Measurements from ENCODE around the gene MAGIX. TPM values are rescaled to one million over a fixed set of nuclear protein-coding genes. Genes with fewer than 3 reads are reported as not detected.
"Not testable (repeated sequence)": the region's sequence is repeated elsewhere in the genome, so short reads cannot be mapped to it uniquely, and the experiment has no call there.

MAGIX gene
- total and polyA plus RNA-seq, 8 donors, result 1.6 to 9.4 (median 2.4) TPM

- Histone ChIP-seq H3K27ac (no peak overlapping the region), H3K4me3 (no peak overlapping the region), H3K9me3 (peaks cover 0 to 26% of the 10 kb centered on the region in 2 donors), H3K4me1 (no peaks in the 10 kb centered on the region), H3K27me3 (no peaks in the 10 kb centered on the region), H3K36me3 (no peaks in the 10 kb centered on the region)
- no peak for ATAC-seq
- no peak for TF ChIP-seq CTCF (IDR thresholded peaks at IDR 0.05)
- intact Hi-C loops (cut with DNase I), result loop anchor here in 1 of 2 donors (2.0 kb wide), 1 partner anchor 73 kb away; no protein-coding TSS in a partner anchor
- DNase-seq, result no peak
These were observed 22.8 kb upstream of the MAGIX start for GRCh38 chrX:49139713-49140112.

- H3K27me3 ChIP-seq; DNase-seq; intact Hi-C loops (cut with DNase I); ATAC-seq; H3K36me3 ChIP-seq; H3K4me3 ChIP-seq; H3K27ac ChIP-seq; H3K4me1 ChIP-seq: not testable (repeated sequence)
- H3K9me3 ChIP-seq, result peaks cover 0 to 26% of the 10 kb centered on the region in 2 donors
- peak; percentile 12 to 25 for TF ChIP-seq CTCF (IDR thresholded peaks at IDR 0.05)
These were observed 20.3 kb upstream of the MAGIX start for GRCh38 chrX:49142264-49142663.

DNA sequence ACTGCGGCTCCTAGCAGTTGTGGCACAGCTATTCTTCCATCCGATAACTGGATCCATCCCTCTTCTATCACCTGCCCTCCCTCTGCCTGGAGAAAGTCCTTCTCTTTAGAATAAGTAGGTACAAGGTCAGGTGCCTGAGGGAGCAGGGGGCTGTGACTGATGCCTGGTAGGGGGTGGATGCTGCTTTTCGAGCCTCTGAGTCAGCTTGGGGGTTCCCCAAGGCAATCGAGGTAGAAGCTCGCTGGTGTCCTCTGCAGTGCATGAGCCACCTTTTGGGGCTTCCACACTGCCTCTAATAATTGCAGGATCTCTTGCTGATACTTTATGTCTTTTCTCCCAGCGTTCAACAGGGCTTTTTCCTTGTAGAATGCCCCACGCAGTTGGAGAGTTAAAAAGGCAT, 19.4 kb upstream of the MAGIX start:
- H3K36me3 ChIP-seq; H3K27ac ChIP-seq; H3K27me3 ChIP-seq; intact Hi-C loops (cut with DNase I); ATAC-seq; H3K4me1 ChIP-seq; H3K4me3 ChIP-seq; DNase-seq: not testable (repeated sequence)
- peaks cover 0 to 26% of the 10 kb centered on the region in 2 donors for H3K9me3 ChIP-seq

- Histone ChIP-seq H3K9me3 (no peaks in the 10 kb centered on the region), H3K27me3 (no peaks in the 10 kb centered on the region), H3K36me3 (no peaks in the 10 kb centered on the region), H3K27ac (no peak overlapping the region), H3K4me3 (no peak overlapping the region), H3K4me1 (no peaks in the 10 kb centered on the region)
- TF ChIP-seq CTCF (IDR thresholded peaks at IDR 0.05), result no peak
- intact Hi-C loops (cut with DNase I), result no loop called here
- ATAC-seq (no peak), DNase-seq (no peak)
These were observed 15.3 kb upstream of the MAGIX start for GRCh38 chrX:49147282-49147681.

DNA sequence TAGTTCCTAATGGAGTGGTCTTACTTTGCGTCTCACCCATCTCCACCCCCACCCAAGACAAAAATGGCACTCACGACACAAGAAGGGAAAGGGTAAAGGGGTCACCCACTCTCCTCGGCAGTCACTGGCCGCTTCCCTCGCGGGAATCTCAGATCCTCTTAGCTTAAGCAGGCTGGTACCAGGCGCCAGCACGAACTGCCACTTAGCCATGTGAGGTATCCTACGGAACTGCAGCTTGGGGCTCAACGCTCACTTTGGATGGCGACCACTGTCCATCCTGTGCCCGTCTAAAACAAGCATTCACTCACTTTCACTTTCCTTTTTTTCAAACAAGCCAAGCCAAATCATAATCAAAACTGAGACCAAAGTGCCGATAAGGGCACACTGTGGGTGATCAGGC, 14.6 kb upstream of the MAGIX start:
- Histone ChIP-seq H3K4me1 (no peaks in the 10 kb centered on the region), H3K9me3 (no peaks in the 10 kb centered on the region), H3K27ac (no peak overlapping the region), H3K36me3 (no peaks in the 10 kb centered on the region), H3K4me3 (no peak overlapping the region), H3K27me3 (no peaks in the 10 kb centered on the region)
- no peak for DNase-seq
- no peak for TF ChIP-seq CTCF (IDR thresholded peaks at IDR 0.05)
- intact Hi-C loops (cut with DNase I), result no loop called here
- ATAC-seq, result no peak

DNA sequence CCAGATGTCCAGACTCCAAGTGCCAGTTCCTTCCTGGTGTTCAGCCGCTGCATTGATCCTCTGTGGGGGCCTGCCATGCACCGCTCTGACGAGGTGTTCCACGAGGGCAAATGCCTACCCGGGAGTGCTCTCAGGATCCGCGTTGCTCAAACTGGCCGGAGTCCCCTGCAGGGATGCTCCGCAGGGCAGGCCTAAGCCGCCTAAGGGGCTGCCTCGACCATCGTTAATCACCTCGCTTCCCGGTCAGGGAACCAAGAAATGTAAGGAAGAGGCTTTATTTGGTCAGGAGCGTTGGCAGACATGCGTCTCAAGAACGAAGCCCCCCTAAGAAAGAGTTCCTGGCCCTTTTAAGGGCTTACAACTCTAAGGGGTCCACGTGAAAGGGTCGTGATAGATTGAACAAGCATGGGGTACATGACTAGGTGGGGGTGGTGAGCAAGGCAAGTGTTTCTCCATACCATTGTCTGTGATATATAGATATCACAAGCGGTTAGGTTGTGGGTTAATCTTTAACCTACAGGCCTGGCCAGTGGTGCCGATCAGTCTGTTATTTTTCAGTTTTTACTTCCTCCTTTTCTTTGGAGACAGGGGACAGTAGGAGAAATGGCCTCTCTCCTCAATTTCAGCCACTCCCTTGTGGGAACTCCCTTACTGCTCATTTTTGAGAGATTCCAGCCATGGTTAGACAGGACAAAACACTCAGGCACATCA, 14.0 kb upstream of the MAGIX start:
- H3K4me1 ChIP-seq; H3K36me3 ChIP-seq; H3K27me3 ChIP-seq; DNase-seq; H3K4me3 ChIP-seq; ATAC-seq; H3K27ac ChIP-seq; intact Hi-C loops (cut with DNase I); H3K9me3 ChIP-seq: not testable (repeated sequence)

- H3K27me3 ChIP-seq; H3K4me3 ChIP-seq; H3K4me1 ChIP-seq; H3K27ac ChIP-seq; H3K36me3 ChIP-seq; intact Hi-C loops (cut with DNase I); DNase-seq; H3K9me3 ChIP-seq; ATAC-seq: not testable (repeated sequence)
These were observed 13.3 kb upstream of the MAGIX start for GRCh38 chrX:49149291-49149690.
